ENCODE results near the gene PRND. TPM values are rescaled to one million over a fixed set of nuclear protein-coding genes. Genes with fewer than 3 reads are reported as not detected.

PRND gene
- total RNA-seq, 1 donor: not detected

GRCh38 chr20:4709261-4710105 lies 12.2 kb upstream of the PRND start:
- no peak for TF ChIP-seq CTCF (IDR thresholded peaks at IDR 0.05; ENCODE audit: extremely low read depth, low read depth, low read length)
- no peak for DNase-seq (ENCODE audit: insufficient read length, low spot score, missing footprints)

GRCh38 chr20:4710106-4710475 lies 11.6 kb upstream of the PRND start:
- H3K79me2 ChIP-seq (ENCODE audit: insufficient read depth, low read length): no peaks in the 10 kb centered on the region
- no peak overlapping the region for H2AFZ ChIP-seq (ENCODE audit: low read length)
- no peaks in the 10 kb centered on the region for H3K9me3 ChIP-seq (ENCODE audit: low read depth, low read length)
- no peak overlapping the region for H3K4me3 ChIP-seq (ENCODE audit: insufficient read depth, low read length)
- H3K27me3 ChIP-seq (ENCODE audit: insufficient read depth, low read length): peaks cover 13% of the 10 kb centered on the region
- no peaks in the 10 kb centered on the region for H3K36me3 ChIP-seq (ENCODE audit: insufficient read depth, low read length)
- no peaks in the 10 kb centered on the region for H3K4me1 ChIP-seq (ENCODE audit: insufficient read depth, low read length)
- DNase-seq (ENCODE audit: insufficient read length, low spot score, missing footprints): no peak
- H3K4me2 ChIP-seq (ENCODE audit: insufficient read depth, low read length): no peak overlapping the region
- H4K20me1 ChIP-seq (ENCODE audit: insufficient read depth, low read length): no peaks in the 10 kb centered on the region
- TF ChIP-seq CTCF (IDR thresholded peaks at IDR 0.05; ENCODE audit: extremely low read depth, low read depth, low read length): no peak
- no peak overlapping the region for H3K27ac ChIP-seq (ENCODE audit: low read depth, low read length)

More at GRCh38 chr20:4709261-4710105, 12.2 kb upstream of the PRND start:
- Histone ChIP-seq H3K4me3 (ENCODE audit: insufficient read depth, low read length) (no peak overlapping the region), H3K9me3 (ENCODE audit: low read depth, low read length) (no peaks in the 10 kb centered on the region), H3K4me1 (ENCODE audit: insufficient read depth, low read length) (no peaks in the 10 kb centered on the region), H3K36me3 (ENCODE audit: insufficient read depth, low read length) (no peaks in the 10 kb centered on the region), H4K20me1 (ENCODE audit: insufficient read depth, low read length) (no peaks in the 10 kb centered on the region), H3K27me3 (ENCODE audit: insufficient read depth, low read length) (peaks cover 14% of the 10 kb centered on the region), H3K79me2 (ENCODE audit: insufficient read depth, low read length) (no peaks in the 10 kb centered on the region), H2AFZ (ENCODE audit: low read length) (no peak overlapping the region), H3K27ac (ENCODE audit: low read depth, low read length) (no peak overlapping the region), H3K4me2 (ENCODE audit: insufficient read depth, low read length) (no peak overlapping the region)

GRCh38 chr20:4711511-4711910 lies 10.2 kb upstream of the PRND start:
- Histone ChIP-seq H3K4me2 (ENCODE audit: insufficient read depth, low read length) (no peak overlapping the region), H3K9me3 (ENCODE audit: low read depth, low read length) (no peaks in the 10 kb centered on the region), H3K79me2 (ENCODE audit: insufficient read depth, low read length) (no peaks in the 10 kb centered on the region), H2AFZ (ENCODE audit: low read length) (no peak overlapping the region), H4K20me1 (ENCODE audit: insufficient read depth, low read length) (no peaks in the 10 kb centered on the region), H3K4me3 (ENCODE audit: insufficient read depth, low read length) (no peak overlapping the region), H3K27ac (ENCODE audit: low read depth, low read length) (no peak overlapping the region), H3K36me3 (ENCODE audit: insufficient read depth, low read length) (no peaks in the 10 kb centered on the region), H3K4me1 (ENCODE audit: insufficient read depth, low read length) (no peaks in the 10 kb centered on the region), H3K27me3 (ENCODE audit: insufficient read depth, low read length) (peaks cover 23% of the 10 kb centered on the region)
- no peak for DNase-seq (ENCODE audit: insufficient read length, low spot score, missing footprints)
- TF ChIP-seq CTCF (IDR thresholded peaks at IDR 0.05; ENCODE audit: extremely low read depth, low read depth, low read length): no peak

- H3K79me2 ChIP-seq (ENCODE audit: insufficient read depth, low read length): no peaks in the 10 kb centered on the region
- H3K4me3 ChIP-seq (ENCODE audit: insufficient read depth, low read length): no peak overlapping the region
- H2AFZ ChIP-seq (ENCODE audit: low read length): no peak overlapping the region
- H3K4me2 ChIP-seq (ENCODE audit: insufficient read depth, low read length): no peak overlapping the region
- no peak overlapping the region for H3K27ac ChIP-seq (ENCODE audit: low read depth, low read length)
- DNase-seq (ENCODE audit: insufficient read length, low spot score, missing footprints): no peak
- H3K36me3 ChIP-seq (ENCODE audit: insufficient read depth, low read length): no peaks in the 10 kb centered on the region
- no peaks in the 10 kb centered on the region for H4K20me1 ChIP-seq (ENCODE audit: insufficient read depth, low read length)
- H3K4me1 ChIP-seq (ENCODE audit: insufficient read depth, low read length): no peaks in the 10 kb centered on the region
- no peak for TF ChIP-seq CTCF (IDR thresholded peaks at IDR 0.05; ENCODE audit: extremely low read depth, low read depth, low read length)
- H3K27me3 ChIP-seq (ENCODE audit: insufficient read depth, low read length): peaks cover 23% of the 10 kb centered on the region
- no peaks in the 10 kb centered on the region for H3K9me3 ChIP-seq (ENCODE audit: low read depth, low read length)
Observed at GRCh38 chr20:4713401-4713800, 8.3 kb upstream of the PRND start.

Data from osteoblast (primary cell).